Stimulated activated CD4-positive, alpha-beta T cell treated with anti-CD3 and anti-CD28 coated beads, TNF-alpha, amount 100 ng/mL, for 48 hours (primary cell): ENCODE measurements around the gene BCL7B.
"Not testable (repeated sequence)": the region's sequence is repeated elsewhere in the genome, so short reads cannot be mapped to it uniquely, and the experiment has no call there.

ENCODE experiments used
- DNase-seq, 3 donors: peaks; one replicate each; pipeline ENCODE4 v3.0.0-alpha.2; 2020; ENCODE audit warnings: low read depth in 3 of 3

The BCL7B gene

DNA sequence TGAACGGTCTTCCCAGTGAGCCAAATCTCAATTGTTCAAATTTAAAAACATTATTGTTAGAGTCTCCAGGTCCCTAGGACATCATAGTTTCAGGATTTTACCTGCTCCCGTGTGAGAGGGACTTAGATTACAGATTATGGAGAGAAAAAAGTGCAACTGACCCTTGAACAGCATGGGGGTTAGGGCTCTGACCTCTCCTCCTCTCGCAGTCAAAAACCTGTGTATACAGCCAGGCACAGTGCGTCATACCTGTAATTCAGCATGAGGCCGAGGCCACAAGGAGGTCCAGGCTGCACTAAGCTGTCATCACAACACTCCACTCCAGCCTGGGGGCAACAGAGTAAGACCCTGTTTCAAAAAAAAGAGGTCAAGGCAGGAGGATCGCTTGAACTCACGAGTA lies 60.9 kb downstream of the BCL7B start:
- DNase-seq: no peak

- not testable (repeated sequence) for DNase-seq
Measured at GRCh38 chr7:73495507-73495906, 62.0 kb downstream of the BCL7B start.

DNA sequence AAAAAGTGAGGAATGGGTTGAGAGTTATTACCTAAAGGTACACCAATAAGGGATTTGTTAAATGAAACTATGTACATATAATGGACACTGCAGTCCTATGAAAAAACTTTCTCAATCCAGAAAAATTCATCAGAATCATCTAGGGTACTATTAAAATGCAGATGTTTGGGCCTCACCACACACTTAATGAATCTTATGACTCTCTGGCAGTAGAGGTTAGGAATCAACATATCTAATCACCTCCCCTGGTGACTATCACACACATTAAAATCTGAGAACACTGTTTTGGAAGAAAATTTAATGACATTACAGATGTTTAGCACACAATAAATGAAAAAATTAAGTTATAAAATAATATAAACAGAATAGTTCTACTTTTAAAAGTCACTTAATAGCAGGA lies 67.5 kb downstream of the BCL7B start:
- no peak for DNase-seq

GRCh38 chr7:73487486-73487885 lies 70.0 kb downstream of the BCL7B start:
- DNase-seq: no peak
